SK-N-SH (cell line): ENCODE data around the gene ZRANB2.

Source experiments
- FOXM1 ChIP-seq: IDR thresholded peaks from 2 replicates; pipeline ENCODE4 v1.4.0; 2012; ENCODE audit warnings: low read depth, mild to moderate bottlenecking
- POLR2AphosphoS5 ChIP-seq: IDR thresholded peaks from 2 replicates; pipeline ENCODE4 v1.6.1; 2012; ENCODE audit warnings: low read depth, low read length
- TEAD4 ChIP-seq: IDR thresholded peaks from 2 replicates; pipeline ENCODE4 v1.4.0; 2012; ENCODE audit warnings: mild to moderate bottlenecking, borderline replicate concordance; ENCODE audit not compliant: insufficient read depth
- TF ChIP-seq, protein P1 (sequence below): IDR thresholded peaks from 2 replicates; pipeline ENCODE4 v1.4.0; 2012; ENCODE audit warnings: low read depth, borderline replicate concordance
- TF ChIP-seq, protein P2 (sequence below): fragments of 200-600 bp; sonication (generic); IDR thresholded peaks from 2 replicates; pipeline ENCODE4 v1.6.1; 2017; ENCODE audit warnings: antibody characterized with exemption, mild to moderate bottlenecking, moderate library complexity
- TF ChIP-seq, protein P3 (sequence below): IDR thresholded peaks from 2 replicates; pipeline ENCODE4 v1.6.1; 2012; ENCODE audit warnings: mild to moderate bottlenecking, low read depth, low read length, moderate library complexity

- TF ChIP-seq, protein P1, sequence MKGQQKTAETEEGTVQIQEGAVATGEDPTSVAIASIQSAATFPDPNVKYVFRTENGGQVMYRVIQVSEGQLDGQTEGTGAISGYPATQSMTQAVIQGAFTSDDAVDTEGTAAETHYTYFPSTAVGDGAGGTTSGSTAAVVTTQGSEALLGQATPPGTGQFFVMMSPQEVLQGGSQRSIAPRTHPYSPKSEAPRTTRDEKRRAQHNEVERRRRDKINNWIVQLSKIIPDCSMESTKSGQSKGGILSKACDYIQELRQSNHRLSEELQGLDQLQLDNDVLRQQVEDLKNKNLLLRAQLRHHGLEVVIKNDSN, result no peak
- no peak for TF ChIP-seq POLR2AphosphoS5
- no peak for TF ChIP-seq FOXM1
- TF ChIP-seq TEAD4, result no peak
- TF ChIP-seq, protein P2, sequence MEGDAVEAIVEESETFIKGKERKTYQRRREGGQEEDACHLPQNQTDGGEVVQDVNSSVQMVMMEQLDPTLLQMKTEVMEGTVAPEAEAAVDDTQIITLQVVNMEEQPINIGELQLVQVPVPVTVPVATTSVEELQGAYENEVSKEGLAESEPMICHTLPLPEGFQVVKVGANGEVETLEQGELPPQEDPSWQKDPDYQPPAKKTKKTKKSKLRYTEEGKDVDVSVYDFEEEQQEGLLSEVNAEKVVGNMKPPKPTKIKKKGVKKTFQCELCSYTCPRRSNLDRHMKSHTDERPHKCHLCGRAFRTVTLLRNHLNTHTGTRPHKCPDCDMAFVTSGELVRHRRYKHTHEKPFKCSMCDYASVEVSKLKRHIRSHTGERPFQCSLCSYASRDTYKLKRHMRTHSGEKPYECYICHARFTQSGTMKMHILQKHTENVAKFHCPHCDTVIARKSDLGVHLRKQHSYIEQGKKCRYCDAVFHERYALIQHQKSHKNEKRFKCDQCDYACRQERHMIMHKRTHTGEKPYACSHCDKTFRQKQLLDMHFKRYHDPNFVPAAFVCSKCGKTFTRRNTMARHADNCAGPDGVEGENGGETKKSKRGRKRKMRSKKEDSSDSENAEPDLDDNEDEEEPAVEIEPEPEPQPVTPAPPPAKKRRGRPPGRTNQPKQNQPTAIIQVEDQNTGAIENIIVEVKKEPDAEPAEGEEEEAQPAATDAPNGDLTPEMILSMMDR, result no peak
- TF ChIP-seq, protein P3, sequence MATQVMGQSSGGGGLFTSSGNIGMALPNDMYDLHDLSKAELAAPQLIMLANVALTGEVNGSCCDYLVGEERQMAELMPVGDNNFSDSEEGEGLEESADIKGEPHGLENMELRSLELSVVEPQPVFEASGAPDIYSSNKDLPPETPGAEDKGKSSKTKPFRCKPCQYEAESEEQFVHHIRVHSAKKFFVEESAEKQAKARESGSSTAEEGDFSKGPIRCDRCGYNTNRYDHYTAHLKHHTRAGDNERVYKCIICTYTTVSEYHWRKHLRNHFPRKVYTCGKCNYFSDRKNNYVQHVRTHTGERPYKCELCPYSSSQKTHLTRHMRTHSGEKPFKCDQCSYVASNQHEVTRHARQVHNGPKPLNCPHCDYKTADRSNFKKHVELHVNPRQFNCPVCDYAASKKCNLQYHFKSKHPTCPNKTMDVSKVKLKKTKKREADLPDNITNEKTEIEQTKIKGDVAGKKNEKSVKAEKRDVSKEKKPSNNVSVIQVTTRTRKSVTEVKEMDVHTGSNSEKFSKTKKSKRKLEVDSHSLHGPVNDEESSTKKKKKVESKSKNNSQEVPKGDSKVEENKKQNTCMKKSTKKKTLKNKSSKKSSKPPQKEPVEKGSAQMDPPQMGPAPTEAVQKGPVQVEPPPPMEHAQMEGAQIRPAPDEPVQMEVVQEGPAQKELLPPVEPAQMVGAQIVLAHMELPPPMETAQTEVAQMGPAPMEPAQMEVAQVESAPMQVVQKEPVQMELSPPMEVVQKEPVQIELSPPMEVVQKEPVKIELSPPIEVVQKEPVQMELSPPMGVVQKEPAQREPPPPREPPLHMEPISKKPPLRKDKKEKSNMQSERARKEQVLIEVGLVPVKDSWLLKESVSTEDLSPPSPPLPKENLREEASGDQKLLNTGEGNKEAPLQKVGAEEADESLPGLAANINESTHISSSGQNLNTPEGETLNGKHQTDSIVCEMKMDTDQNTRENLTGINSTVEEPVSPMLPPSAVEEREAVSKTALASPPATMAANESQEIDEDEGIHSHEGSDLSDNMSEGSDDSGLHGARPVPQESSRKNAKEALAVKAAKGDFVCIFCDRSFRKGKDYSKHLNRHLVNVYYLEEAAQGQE, result no peak
Observed at GRCh38 chr1:71068325-71069240, 12.3 kb downstream of the ZRANB2 start.
